ENCODE results near the gene EBF3. TPM values are rescaled to one million over a fixed set of nuclear protein-coding genes. Genes with fewer than 3 reads are reported as not detected.

The EBF3 gene
- total RNA-seq, 1 experiment from 2014 or later, result not detected

DNA sequence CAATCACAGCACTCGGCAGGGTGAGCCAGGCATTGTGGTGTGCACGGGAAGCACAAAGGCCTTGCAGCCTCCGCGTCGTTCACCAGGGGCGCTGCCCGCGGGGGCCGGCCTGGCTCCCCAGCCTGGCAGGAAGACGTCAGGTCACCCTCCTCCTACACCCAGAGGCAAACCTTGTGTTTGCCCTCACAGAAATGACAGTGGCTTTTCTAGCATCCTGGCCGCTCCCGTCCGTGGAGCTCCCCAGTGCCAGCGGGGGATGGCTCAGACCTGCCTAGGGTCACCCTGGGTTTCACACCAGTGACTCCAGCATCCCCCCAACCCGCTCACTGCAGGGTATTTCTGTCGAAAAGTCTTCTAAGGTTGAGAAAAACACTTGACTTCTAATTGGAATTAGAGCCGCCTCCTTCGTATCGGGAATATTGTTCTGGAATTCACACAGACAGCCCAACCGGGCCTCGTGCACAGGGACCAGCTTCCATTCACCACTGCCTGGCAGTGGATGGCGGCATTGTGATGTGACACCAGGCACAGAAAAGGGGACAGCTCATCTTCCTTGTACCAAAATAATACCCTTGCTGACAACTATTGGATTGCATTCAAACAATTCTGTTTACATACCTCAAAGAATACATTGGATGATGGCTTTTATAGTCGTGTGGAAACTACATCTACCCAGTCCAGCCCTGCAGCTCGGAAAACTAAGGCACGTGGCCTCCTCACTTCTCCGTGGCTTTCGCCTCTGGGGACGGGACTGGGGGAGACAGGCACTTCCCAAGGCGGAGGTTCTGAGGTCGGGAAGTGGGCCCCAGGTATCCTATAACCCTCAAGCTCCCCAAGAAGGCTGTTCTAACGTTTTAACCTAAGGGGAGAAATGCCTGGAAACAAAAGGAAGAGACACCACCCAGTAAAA, 109.0 kb downstream of the EBF3 start:
- Histone ChIP-seq H3K9me3 (ENCODE audit: insufficient read depth, low read depth) (no peaks in the 10 kb centered on the region), H3K4me2 (no peak overlapping the region), H2AFZ (no peak overlapping the region), H3K4me3 (no peak overlapping the region), H3K4me1 (replicated peaks; ENCODE audit: insufficient read depth) (no peaks in the 10 kb centered on the region), H3K79me2 (ENCODE audit: low read depth) (no peaks in the 10 kb centered on the region), H3K27ac (no peak overlapping the region), H4K20me1 (ENCODE audit: insufficient read depth) (no peaks in the 10 kb centered on the region), H3F3A (ENCODE audit: insufficient read depth, low read depth) (no peaks in the 10 kb centered on the region), H3K27me3 (ENCODE audit: insufficient read depth, low read depth) (peaks cover 96% of the 10 kb centered on the region), H3K36me3 (ENCODE audit: low read depth) (no peaks in the 10 kb centered on the region), H3K9me2 (ENCODE audit: insufficient read depth) (no peaks in the 10 kb centered on the region)
- DNase-seq, result no peak
- ChIA-PET POLR2A (ENCODE audit: unreplicated experiment) (no interaction called here), CTCF (interaction anchor here (0.6 kb wide), 1 partner anchor 19 kb away, joined by 7 read pairs; no protein-coding TSS in a partner anchor)
- intact Hi-C loops (cut with micrococcal nuclease; ENCODE audit: unreplicated experiment), result no loop called here
- no TSS peak for BruUV-seq (replicated peaks)
- no peak for TF ChIP-seq EZH2 (IDR thresholded peaks at IDR 0.05; ENCODE audit: low read depth)
- TF ChIP-seq, protein P1, sequence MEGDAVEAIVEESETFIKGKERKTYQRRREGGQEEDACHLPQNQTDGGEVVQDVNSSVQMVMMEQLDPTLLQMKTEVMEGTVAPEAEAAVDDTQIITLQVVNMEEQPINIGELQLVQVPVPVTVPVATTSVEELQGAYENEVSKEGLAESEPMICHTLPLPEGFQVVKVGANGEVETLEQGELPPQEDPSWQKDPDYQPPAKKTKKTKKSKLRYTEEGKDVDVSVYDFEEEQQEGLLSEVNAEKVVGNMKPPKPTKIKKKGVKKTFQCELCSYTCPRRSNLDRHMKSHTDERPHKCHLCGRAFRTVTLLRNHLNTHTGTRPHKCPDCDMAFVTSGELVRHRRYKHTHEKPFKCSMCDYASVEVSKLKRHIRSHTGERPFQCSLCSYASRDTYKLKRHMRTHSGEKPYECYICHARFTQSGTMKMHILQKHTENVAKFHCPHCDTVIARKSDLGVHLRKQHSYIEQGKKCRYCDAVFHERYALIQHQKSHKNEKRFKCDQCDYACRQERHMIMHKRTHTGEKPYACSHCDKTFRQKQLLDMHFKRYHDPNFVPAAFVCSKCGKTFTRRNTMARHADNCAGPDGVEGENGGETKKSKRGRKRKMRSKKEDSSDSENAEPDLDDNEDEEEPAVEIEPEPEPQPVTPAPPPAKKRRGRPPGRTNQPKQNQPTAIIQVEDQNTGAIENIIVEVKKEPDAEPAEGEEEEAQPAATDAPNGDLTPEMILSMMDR (conservative IDR thresholded peaks at IDR 0.05), result no peak

GRCh38 chr10:129854158-129854557, 109.9 kb downstream of the EBF3 start:
- Histone ChIP-seq H2AFZ (no peak overlapping the region), H3K4me3 (no peak overlapping the region), H3K79me2 (ENCODE audit: low read depth) (no peaks in the 10 kb centered on the region), H3K4me2 (no peak overlapping the region), H3K4me1 (replicated peaks; ENCODE audit: insufficient read depth) (no peaks in the 10 kb centered on the region), H3K36me3 (ENCODE audit: low read depth) (no peaks in the 10 kb centered on the region), H3K27me3 (ENCODE audit: insufficient read depth, low read depth) (peaks cover 96% of the 10 kb centered on the region), H3F3A (ENCODE audit: insufficient read depth, low read depth) (no peaks in the 10 kb centered on the region), H3K27ac (no peak overlapping the region), H3K9me2 (ENCODE audit: insufficient read depth) (no peaks in the 10 kb centered on the region), H3K9me3 (ENCODE audit: insufficient read depth, low read depth) (no peaks in the 10 kb centered on the region), H4K20me1 (ENCODE audit: insufficient read depth) (no peaks in the 10 kb centered on the region)
- DNase-seq, result no peak
- no peak for TF ChIP-seq EZH2 (IDR thresholded peaks at IDR 0.05; ENCODE audit: low read depth)
- TF ChIP-seq, protein P1 (conservative IDR thresholded peaks at IDR 0.05), result no peak
- ChIA-PET POLR2A (ENCODE audit: unreplicated experiment) (no interaction called here), CTCF (no interaction called here)
- no TSS peak for BruUV-seq (replicated peaks)
- intact Hi-C loops (cut with micrococcal nuclease; ENCODE audit: unreplicated experiment), result no loop called here

- H3K36me3 ChIP-seq (ENCODE audit: low read depth), result no peaks in the 10 kb centered on the region
- no TSS peak for BruUV-seq (replicated peaks)
- no peaks in the 10 kb centered on the region for H4K20me1 ChIP-seq (ENCODE audit: insufficient read depth)
- no peak for DNase-seq
- H3K4me1 ChIP-seq (replicated peaks; ENCODE audit: insufficient read depth), result no peaks in the 10 kb centered on the region
- no peak overlapping the region for H2AFZ ChIP-seq
- POLR2A ChIA-PET (ENCODE audit: unreplicated experiment), result no interaction called here
- no peak overlapping the region for H3K27ac ChIP-seq
- H3K79me2 ChIP-seq (ENCODE audit: low read depth), result no peaks in the 10 kb centered on the region
- H3K9me2 ChIP-seq (ENCODE audit: insufficient read depth), result no peaks in the 10 kb centered on the region
- H3K27me3 ChIP-seq (ENCODE audit: insufficient read depth, low read depth), result peaks cover 96% of the 10 kb centered on the region
- intact Hi-C loops (cut with micrococcal nuclease; ENCODE audit: unreplicated experiment), result no loop called here
- no peak overlapping the region for H3K4me2 ChIP-seq
- CTCF ChIA-PET, result no interaction called here
- TF ChIP-seq, protein P1 (conservative IDR thresholded peaks at IDR 0.05), result peak; percentile 55; the same call in 1 of the 2 replicates
- no peak; the same call in 1 of the 2 replicates for TF ChIP-seq EZH2 (IDR thresholded peaks at IDR 0.05; ENCODE audit: low read depth)
- H3K4me3 ChIP-seq, result no peak overlapping the region
- no peaks in the 10 kb centered on the region for H3K9me3 ChIP-seq (ENCODE audit: insufficient read depth, low read depth)
- no peaks in the 10 kb centered on the region for H3F3A ChIP-seq (ENCODE audit: insufficient read depth, low read depth)
Measured at GRCh38 chr10:129853562-129853903, 110.5 kb downstream of the EBF3 start.

All from PC-9 (cell line).